HG03060 (cell line): ENCODE measurements around the gene TNS3.

Experiments used
- ATAC-seq: cut with Tn5 transposase; IDR thresholded peaks from one replicate; pipeline ENCODE4 v1.9.1; 2021; ENCODE audit warnings: low read depth, moderate number of reproducible peaks; ENCODE audit not compliant: unreplicated experiment

TNS3 gene

DNA sequence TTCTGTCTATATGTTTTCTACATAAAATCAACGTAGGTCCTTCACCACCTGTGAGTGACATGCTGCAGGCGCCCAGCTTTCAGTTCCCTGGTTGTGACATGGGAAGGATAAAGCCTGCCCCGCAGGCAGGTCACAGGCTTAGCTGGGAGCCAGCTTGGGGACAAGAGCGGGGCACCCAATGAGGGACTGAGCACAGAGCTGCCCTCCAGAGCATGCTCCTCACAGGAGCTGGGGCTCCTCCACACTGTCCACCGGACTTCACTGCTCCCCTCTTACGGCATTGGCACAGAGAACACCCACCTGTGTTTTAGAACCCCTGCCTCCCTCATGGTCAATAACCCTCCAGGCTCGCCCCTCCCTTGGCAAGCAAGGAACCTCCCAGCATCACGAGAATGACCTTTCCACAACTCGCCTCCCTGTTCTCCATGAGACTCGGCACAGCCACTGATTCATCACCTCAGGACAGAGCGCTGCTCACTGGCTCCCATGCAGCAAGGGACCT lies 187.1 kb downstream of the TNS3 start:
- no peak for ATAC-seq

DNA sequence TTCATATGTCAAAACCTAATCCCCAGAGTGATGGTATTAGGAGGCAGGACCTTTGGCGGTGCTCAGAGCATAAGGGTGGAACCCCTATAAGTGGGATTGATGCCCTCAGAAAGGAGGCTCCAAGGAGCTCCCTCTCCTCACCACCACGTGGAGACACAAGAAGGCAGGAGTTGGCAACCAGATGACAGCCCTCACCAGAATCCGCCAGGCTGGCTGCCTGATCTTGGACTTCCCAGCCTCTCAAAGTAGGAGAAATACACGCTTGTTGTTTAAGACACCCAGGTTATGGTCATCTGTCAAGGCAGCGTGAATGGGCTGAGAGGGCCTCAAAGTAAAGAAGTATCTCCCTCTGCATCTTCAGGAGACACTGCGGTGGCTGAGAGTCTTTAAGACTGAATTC lies 187.7 kb downstream of the TNS3 start:
- ATAC-seq = no peak

DNA sequence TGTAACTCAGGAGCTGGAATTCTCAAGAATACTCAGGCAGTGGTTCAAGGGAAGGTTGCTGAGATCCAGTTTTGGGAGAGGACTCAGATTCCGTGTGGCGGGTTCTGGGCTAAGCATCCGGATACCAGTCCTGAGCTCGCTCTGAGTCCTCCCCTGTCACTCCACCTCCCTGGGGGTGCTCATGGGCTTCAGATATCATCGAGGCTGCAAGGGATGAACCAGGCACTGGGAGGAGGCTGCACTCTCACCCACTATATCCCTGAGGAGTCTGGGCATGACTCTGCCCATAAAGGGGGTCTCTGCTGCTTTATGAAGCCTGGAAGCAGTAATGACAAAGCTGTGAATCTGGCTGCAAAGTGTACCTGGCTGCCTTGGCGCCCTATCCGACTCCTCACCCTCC lies 188.5 kb downstream of the TNS3 start:
- no peak for ATAC-seq

DNA sequence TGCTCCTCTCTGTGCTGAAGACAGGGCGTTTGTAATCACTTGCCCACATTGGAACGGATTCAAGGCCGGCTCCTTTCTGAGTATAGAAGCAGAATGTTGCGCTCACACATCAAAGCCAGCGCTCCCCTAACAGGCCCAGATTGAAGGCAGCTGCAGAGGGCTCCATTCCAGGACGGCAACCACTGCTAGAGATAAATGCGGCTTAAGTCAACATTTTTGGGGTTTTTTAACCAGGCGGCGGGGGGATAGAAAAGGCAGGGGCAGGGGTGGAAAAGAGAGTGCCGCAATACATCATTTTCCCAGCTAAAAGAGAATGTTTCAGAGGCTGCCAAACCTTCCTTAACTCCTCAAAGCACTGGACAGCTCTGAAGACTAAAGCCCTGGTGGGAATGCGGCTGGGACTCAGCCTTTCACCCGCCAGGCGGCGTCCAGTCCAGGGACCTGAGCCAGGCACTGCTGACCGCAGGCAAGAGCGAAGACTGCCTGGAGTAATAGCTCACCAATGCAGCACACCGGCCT lies 189.6 kb downstream of the TNS3 start:
- ATAC-seq = no peak

DNA sequence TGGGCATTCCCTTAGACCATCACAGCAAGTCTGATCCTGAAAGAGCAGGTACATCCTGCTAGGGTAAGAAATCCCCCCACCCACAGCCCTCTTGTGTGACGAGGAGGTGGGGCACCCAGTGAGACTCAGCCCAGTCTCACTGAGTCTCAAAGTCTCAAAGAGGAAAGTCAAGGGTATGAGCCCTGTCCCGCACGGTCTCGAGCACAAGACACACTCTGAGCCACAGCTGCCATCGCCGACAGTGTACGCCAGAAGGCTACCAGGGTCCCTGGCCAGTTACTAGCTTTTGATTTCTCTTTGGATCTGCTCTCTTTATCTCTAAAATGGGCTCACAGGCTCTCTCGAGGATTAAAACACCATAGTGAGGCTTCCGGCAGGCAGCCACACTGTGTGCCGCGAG lies 190.2 kb downstream of the TNS3 start:
- no peak for ATAC-seq

DNA sequence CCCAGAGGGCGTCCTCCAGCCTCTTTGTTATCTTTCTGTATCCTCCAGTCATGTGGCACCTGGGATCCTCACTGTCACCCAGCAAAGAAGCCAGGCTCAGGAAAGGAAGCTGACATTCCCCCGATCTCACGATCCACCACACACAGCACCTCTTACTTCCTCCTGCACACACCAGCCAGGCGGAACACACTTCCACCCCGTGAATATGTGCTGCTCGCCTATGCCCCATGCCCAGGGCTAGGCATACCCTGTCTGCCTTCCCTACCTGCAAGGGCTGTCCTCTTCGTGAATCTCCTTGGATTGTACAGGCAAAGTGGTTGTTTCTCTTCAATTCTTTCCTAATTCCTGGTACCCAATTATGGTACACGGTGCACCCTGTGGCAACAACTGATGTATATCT lies 191.0 kb downstream of the TNS3 start:
- no peak for ATAC-seq

DNA sequence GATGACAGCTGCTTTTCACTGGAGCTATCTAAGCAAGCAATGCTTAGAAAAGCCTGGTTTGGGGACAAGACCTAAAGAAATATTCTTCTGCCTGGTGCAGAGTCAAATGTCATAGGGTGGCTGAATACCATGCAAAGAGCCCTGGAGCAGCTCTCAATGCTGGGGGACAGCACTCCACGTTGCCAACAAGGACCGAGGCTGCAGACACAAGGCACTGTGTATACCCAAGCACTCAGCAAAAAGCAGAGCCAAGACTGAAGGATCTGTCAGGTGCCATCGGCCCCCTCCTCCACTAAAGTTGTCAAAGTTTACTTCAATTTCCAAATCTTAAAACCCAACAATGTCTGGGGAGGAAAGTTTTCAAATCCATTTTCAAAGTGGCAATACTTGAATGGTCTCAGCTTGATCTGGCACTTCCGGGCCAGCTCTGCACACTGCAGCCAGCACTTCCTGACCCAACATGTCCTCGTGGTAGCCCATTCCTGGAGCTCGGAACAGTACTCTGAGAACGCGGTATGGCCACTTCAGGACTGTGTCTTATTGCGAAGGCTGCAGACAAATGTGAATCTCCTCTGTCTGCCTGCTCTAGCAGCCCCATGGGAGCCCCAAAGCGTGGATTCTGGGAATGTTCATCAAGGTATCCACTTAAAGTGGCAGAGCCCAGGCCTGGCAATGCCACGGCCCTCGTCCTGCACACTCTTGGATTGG lies 191.8 kb downstream of the TNS3 start:
- ATAC-seq = no peak

DNA sequence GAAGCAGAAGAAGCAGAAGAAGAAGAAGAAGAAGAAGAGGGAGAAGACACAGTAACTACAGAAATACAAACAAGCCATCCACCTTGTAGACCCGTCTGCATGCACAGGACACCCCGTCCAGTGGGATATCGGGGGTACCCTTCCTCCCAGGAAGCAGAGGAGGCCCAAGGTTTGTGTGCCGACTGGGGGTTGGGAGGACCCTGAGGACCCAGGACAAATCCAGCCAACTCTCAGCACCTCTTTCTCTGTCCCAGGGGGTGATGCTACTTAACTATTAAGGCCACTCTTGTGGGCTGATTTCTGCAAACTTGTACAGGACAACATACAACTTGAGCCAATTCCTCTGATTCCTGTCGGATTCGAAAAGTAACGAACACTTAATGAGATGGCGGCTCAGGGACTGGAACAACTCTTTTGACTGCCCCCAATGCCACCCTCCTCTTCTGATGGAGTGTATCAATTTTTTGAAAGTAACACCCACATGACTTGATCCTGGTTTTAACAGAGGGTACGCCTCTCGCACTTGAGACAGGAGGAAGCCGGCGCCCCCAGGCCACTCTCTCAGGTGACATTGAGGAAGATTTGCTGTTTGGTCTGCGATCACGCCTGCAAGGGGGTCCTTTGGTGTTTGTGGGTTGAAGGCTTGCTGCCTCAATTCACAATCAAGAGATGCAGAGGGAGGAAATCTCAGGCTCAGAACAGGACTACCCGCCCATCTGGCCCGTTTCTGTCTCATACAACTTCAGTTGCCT lies 192.6 kb downstream of the TNS3 start:
- no peak for ATAC-seq

DNA sequence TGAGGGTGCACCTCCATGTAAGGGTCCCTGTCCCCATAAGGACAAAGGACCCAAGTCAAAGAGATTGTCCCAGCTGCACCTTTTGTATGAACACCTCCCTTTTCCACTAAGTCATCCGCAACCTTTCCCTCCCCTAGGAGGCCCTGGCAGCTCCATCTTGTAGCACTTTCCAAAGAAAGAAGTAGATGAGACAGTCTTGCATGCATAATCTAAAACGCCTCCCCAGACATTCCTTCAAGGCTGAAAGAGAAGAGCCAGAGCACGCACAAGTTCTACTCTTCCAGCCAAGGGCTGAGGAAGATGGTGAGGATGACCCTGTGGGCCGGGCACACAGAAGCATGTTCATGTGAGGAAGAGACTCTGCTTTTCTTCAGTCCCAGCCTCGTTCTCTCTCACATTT lies 194.4 kb downstream of the TNS3 start:
- ATAC-seq = no peak

DNA sequence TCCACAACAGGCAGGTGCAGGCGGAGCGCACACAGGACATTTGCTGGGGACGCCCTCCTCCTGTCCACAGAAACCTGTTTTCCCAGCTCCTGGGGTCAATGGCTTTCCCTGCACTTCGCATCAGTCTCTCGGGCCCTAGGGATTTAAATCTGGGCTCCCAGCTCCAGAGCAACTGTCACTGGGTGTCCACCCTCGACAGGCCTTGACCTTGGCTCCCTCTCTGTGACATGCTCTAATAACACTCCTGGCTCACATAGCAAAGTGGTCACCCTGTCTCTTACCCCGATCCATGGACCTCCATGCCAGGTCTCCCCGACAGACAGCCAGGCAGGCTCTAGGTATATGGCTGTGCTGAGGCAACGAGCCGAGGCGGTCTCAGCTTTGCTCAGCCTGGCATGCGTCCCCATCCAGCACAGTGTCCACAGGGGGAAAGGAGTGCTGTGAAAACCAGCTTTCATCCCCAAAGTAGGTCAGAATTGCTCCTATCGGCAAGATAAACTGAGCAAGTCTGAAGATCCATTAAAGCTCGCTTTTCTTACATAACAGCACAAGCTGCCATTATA lies 195.6 kb downstream of the TNS3 start:
- ATAC-seq = no peak

DNA sequence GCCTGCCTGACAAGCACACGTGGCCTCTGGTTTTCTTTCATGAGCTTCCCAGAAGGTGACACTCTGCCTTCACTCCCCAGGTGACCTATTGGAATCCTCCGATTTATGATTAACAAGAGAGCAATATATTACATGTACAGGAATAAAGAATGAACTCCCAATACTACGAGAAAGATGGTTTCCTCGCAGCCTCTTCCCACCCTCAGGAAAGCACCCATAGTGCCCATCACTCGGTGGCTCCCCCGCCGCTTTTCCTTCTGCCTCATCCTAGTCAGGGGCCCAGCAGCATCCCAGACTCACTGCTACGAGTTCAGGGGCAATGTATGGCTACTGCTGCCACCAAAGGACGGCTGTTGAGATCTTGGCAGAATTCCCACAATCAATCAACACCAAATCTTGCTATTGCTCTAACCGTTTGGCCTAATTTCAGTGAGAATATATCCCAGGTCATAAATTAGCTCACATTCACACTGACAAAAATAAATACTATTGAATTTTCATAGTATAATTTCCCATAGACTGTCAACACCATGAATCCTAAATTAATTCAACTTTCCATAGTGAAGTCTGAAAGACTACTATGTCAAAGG lies 196.3 kb downstream of the TNS3 start:
- no peak for ATAC-seq

DNA sequence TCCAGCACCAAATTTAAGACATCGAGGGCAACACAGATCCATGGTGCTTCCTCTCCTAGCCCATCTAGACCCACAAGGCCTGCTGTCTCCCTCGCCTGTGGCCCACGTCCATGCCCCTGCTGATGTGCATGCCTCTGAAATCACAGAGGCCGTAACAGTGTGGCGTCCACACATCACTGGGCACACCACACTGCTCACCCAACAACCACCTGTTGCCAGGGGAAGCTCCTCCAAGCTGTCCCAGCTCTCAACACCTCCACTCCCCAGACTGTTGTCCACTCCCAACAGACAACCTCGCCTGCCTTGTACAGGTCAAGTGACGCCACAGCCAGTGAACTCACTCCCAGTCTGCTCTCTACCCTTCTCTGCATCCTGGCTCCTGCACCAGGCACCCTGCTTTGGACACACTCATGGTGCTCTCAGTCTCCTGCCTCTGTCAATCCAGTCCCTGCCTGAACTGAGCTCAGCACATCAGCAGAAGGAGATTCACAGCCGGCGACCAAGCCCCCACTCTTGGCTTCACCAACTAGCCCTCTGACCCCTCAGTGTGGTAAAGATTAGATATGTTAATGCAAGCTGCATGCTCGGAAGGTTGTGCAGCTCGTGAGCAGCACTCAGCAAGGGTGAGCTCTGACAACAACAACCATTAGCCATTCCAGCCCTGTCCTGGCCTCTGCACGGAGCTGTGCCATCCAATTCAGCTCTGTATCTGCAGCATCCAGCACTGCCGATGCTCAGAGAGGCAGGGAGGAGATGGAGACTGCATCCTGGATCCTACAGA lies 197.0 kb downstream of the TNS3 start:
- no peak for ATAC-seq

DNA sequence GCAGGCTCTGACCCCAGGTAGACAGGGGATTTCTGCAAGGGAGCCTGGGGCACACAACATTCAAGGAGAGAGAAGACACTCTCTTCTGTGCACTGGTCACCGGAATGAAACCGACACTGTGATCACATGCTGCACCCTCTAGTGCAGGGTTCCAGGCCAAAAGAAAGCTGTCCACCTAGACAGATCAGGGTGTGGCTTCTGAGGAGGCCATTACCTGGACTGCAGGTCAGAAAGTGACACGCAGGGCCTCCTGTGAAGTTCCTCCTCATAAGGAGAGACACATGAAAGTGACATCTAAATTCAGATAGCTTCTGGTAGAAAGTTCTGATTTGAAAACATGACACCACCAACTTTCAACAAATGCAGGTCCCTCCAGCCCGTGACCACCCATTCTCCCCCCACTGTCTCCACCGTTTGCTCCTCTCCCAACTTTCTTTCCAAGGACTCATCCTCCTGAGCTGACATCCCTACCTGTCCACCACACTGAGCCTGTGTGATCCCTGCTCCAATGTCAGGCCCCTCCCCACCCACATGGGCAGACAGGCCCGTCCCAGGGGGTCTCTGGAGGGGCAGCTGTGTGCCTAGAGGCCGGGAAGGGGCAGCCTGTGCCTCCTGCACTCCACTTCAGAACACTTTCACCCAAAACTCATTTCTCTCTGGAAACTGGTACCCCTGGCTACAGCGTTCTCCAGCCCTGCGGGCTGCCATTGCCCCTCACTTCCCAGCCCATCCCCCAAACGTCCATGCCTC lies 198.0 kb downstream of the TNS3 start:
- no peak for ATAC-seq

DNA sequence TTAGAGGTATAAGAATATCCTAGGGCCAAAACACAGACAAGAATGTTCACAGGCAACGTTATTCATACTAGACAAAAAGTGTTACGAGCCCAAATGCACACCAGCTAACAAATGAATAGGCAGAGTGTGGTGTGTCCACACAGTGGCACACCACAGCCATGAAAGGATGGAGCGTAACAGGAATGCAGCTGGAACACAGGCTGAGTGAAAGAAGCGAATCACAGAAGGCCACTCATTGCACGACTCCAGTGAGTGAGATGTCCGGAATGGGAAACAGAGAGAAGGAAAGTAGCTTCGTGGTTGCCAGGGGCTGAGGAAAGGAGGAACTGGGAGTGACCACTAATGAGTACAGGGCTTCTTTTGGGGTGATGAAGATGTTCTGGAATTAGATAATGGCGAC lies 198.8 kb downstream of the TNS3 start:
- ATAC-seq = no peak

DNA sequence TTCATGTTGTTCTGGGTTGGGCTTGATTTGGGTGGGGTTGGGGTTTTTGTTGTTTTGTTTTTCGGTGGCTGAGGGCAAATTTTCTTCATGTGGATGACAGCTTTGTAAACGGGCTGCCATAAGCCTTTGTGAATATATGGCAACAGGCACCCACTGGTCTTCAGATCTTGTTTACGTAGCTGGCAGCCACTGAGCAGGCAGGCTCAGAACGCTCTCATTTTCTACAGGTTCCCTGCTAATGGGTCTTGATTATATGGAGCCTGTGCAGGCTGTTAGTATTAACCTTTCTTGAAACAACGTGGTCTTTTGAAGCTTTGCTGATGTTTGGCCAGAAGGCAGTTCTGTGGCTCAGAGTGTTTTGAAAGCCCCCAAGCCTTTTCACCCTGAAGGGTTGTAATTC lies 199.7 kb downstream of the TNS3 start:
- ATAC-seq = no peak

DNA sequence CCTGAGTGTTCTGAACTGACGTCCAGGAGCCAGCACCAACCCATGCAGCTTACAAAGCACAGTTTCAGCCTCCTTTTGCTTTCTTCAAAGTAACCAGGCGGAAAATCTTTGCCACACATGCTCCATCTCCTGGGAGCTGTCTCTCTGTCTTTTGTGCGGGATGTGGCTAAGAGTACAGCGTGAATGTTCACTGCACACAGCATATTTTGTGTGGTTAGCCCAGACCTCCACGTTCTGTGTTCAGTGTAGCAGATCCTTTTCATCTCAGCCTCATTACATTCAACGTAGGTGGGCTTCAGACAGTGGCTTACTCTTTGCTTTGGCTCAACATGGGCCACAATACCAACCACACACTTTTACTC lies 200.8 kb downstream of the TNS3 start:
- ATAC-seq = no peak

DNA sequence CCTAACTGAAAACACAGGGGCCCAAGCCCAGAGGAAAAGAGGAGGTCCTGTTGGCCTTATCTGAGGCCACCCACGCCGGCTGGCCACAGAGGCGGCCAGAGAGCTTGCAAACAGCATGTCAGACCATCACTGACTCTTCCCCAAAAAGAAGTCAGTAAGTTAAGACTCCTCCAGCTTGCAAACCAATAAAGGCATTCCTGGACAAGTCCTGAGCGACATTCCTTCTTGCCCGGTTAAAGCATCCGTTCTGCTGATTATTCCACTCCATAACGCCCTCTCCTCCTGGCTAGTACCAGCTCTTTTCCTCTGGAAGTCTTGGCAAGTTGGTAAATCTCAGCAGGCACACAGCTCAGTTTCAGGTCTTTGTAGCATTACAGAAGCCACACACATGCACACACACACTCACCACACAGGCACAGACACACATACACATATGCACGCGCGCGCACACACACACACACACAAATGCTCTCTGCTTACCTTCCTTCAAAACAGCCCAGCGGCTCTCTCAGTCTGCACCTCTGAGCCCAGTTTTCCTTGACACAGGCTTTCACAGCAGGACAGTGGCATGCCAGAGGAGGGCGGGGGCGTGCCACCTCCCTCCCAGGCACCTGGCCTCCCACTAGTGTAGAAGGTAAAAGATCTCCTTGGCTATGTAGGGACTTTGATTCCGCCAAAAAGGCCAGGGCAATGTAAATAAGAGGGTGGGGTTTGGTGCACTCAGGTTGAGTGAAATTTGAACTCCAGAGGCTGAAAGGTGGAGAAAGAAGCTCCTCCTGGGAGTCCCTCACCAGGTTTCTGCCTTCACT lies 201.4 kb downstream of the TNS3 start:
- ATAC-seq = no peak

DNA sequence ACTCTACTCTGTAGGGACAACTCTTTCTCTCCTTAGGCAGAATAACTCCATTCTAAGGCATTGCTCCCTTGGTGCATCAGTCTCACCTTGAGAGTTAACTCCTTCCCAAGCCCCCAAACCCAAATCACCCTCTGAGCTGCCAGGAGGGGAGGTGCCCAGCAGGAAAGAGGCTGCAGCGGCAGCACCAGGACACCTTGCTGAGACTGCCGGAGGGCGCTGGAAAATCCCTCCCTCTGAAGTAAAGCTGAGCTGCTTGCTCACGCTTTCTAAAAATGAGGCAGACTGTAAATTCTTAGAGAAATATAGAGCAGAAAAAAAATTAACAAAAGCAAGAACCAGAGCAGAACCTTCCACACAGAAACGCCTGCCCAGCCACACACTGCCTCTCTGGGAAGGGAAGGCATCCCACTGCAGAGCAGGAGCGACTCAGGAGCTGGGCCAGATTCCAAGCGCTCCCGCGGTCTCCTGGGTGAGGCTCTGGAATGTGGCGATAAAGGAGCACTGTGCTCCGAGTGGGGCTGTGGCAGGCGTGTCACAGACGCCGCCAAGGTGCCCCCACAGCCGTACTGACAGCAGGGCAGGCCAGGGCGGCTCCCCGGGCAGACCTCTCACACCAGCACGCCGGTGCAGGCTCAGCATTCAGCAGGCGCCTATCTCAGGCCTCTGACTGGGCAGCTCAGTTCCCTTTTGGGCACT lies 202.1 kb downstream of the TNS3 start:
- ATAC-seq = no peak
